K562 (cell line): ENCODE data around the gene REM2. TPM values are rescaled to one million over a fixed set of nuclear protein-coding genes. Genes with fewer than 3 reads are reported as not detected.

Experiments used
- CEBPG ChIP-seq, 3 experiments: fragments of 200-800 bp in 1 of 3; sonication (Bioruptor generic) in 1 of 3; sonication (generic) in 1 of 3; formaldehyde crosslinking in 1 of 3; IDR thresholded peaks in 2 of 3; conservative IDR thresholded peaks in 1 of 3; 2 replicates each; pipeline versions ENCODE4 v1.6.1 to v1.8.0; 2016 to 2022; ENCODE audit warnings: missing compliant biosample characterization in 2 of 3, missing genetic modification characterization in 2 of 3, mild to moderate bottlenecking in 1 of 3, missing genetic modification reagents in 1 of 3
- CXXC5 ChIP-seq: fragments of 250-450 bp; sonication (Bioruptor Pico); IDR thresholded peaks from 2 replicates; pipeline ENCODE4 v1.8.0; 2022; ENCODE audit warnings: inconsistent platforms, mild to moderate bottlenecking, moderate library complexity
- DNMT1 ChIP-seq: fragments of 450-650 bp; IDR thresholded peaks from 2 replicates; pipeline ENCODE4 v1.6.1; 2016; ENCODE audit warnings: antibody characterized with exemption, mild to moderate bottlenecking
- E2F3 ChIP-seq: fragments of 250-450 bp; sonication (Bioruptor Pico); IDR thresholded peaks from 2 replicates; pipeline ENCODE4 v1.4.0; 2020; ENCODE audit warnings: mild to moderate bottlenecking
- ELF2 ChIP-seq: fragments of 250-450 bp; sonication (Bioruptor Pico); IDR thresholded peaks from 2 replicates; pipeline ENCODE4 v1.5.0; 2021; ENCODE audit warnings: mild to moderate bottlenecking
- ERF ChIP-seq: fragments of 450-650 bp; formaldehyde crosslinking; IDR thresholded peaks from 2 replicates; pipeline ENCODE4 v1.4.0; 2020; ENCODE audit warnings: mild to moderate bottlenecking, mixed read lengths
- ESRRA ChIP-seq: fragments of 450-650 bp; IDR thresholded peaks from 2 replicates; pipeline ENCODE4 v1.6.1; 2014; ENCODE audit warnings: low read depth, mild to moderate bottlenecking, moderate library complexity, borderline replicate concordance
- NCOA1 ChIP-seq: fragments of 450-650 bp; IDR thresholded peaks from 2 replicates; pipeline ENCODE4 v1.6.1; 2016; ENCODE audit warnings: low read depth
- NCOA6 ChIP-seq: fragments of 450-650 bp; IDR thresholded peaks from 2 replicates; pipeline ENCODE4 v1.6.1; 2017; ENCODE audit warnings: mild to moderate bottlenecking
- PBX2 ChIP-seq, 2 experiments: IDR thresholded peaks in 1 of 2; conservative IDR thresholded peaks in 1 of 2; 2 replicates each; pipeline ENCODE4 v1.6.1; 2016; ENCODE audit warnings: low read depth in 2 of 2, mild to moderate bottlenecking in 1 of 2, missing compliant biosample characterization in 1 of 2, missing genetic modification characterization in 1 of 2, moderate library complexity in 1 of 2
- RBM39 ChIP-seq: fragments of 200-400 bp; formaldehyde crosslinking; optimal IDR thresholded peaks from 2 replicates; pipeline ENCODE3; 2018; ENCODE audit warnings: low read depth, low read length
- RHOXF2B ChIP-seq: fragments of 250-450 bp; sonication (Bioruptor Pico); conservative IDR thresholded peaks from 2 replicates; pipeline ENCODE4 v1.5.1; 2021
- SFPQ ChIP-seq: fragments of 200-400 bp; formaldehyde crosslinking; IDR thresholded peaks from 2 replicates; pipeline ENCODE4 v1.6.1; 2017; ENCODE audit warnings: mild to moderate bottlenecking, low read depth, low read length, moderate library complexity
- SNRNP70 ChIP-seq: fragments of 200-400 bp; formaldehyde crosslinking; optimal IDR thresholded peaks from 2 replicates; pipeline ENCODE3; 2017; ENCODE audit warnings: low read depth, low read length
- TAF9B ChIP-seq: fragments of 450-650 bp; IDR thresholded peaks from 2 replicates; pipeline ENCODE4 v1.6.1; 2018; ENCODE audit warnings: mild to moderate bottlenecking; ENCODE audit not compliant: partially characterized antibody
- THAP12 ChIP-seq: fragments of 250-450 bp; sonication (Bioruptor Pico); IDR thresholded peaks from 2 replicates; pipeline ENCODE4 v1.9.0; 2021; ENCODE audit warnings: mild to moderate bottlenecking, inconsistent platforms
- WHSC1 ChIP-seq: IDR thresholded peaks from one replicate; pipeline ENCODE4 v1.6.1; 2012; ENCODE audit warnings: low read length, control low read depth, inconsistent platforms
- polyA plus RNA-seq, 8 experiments: library from polyadenylated mRNA; depleted of rRNA in 4 of 8; stranded (reverse) in 5 of 8; unstranded in 3 of 8; fragments of >200 nt; fragmentation: Nextera tagmentation in 2 of 8; fragmentation: Illumina TruSeq in 1 of 8; extraction: Ambion mirVana in 2 of 8; extraction: Trizol in 1 of 8; gene quantifications; 2 replicates each; pipeline versions ENCODE4 v1.2.1 to v1.2.3, GENCODE V29; 2011 to 2014; ENCODE audit warnings: inconsistent platforms in 1 of 8, missing spikeins in 1 of 8
- total RNA-seq, 7 experiments: library from RNA; depleted of rRNA in 6 of 7; stranded (reverse); fragments of >200 nt in 6 of 7; fragmentation: Illumina TruSeq in 2 of 7; extraction: Trizol in 2 of 7; gene quantifications; 2 replicates each; pipeline versions ENCODE4 v1.2.1 to v1.2.3, GENCODE V29; 2011 to 2021; ENCODE audit warnings: low replicate concordance in 1 of 7
- TF ChIP-seq, protein P1 (sequence below): fragments of 450-650 bp; formaldehyde crosslinking; IDR thresholded peaks from 2 replicates; pipeline ENCODE4 v1.4.0; 2020; ENCODE audit warnings: mild to moderate bottlenecking, moderate library complexity

The REM2 gene
- total and polyA plus RNA-seq, 9 of the 15 experiments (the other 6 are each of a cell fraction or from before 2014, with no cell fraction given) = 0.18 to 1.0 (median 0.38) TPM

DNA sequence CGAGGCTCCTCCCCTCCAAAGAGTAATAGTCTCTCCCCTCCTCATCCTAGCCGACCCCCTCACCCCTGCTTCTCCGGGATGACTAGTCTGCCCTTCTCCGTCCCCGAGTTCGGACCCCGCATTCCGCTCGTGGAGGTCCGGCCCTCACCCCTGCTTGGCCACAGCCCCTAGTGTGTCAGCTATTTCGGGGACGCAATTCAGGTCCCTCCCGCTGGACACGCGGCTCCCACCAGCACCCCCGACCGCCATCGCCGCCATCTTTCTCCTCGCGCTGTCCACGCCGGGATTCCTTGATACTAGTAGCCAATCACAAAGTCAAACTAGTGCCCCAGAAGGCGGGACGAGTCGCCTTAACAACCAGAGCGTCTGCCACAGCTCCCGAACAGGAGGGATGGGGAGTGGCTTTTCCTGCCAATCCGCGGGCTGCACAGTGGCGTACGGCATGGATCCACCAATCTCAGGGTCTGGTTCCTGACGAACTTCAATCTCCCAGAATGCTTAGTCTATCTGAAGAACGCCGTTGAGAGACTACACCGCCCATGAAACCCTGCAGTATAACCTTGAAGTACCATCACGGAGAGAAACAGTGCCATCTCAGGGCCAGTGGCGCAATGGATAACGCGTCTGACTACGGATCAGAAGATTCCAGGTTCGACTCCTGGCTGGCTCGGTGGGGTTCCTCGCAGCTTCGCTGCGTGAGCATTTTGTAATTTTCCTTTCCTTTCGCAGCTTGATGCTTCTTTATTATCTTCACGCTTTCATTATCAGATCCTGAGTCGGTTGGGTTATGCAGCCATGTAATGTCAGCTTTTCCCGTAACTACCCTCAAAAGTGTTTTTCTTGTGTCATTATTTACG is 46.3 kb downstream of the REM2 start, which contains the start of gene PRMT5 (continued):
- TF ChIP-seq SFPQ = no peak
- peak; percentile 83 for TF ChIP-seq RBM39
- no peak for TF ChIP-seq PBX2 (CRISPR knock-in tag; IDR thresholded peaks at IDR 0.05; ENCODE audit: low read depth)
- no peak; the same call in 1 of the 2 replicates for TF ChIP-seq PBX2 (tag; conservative IDR thresholded peaks at IDR 0.05; ENCODE audit: low read depth)
- TF ChIP-seq ESRRA = no peak; the same call in 1 of the 2 replicates
- TF ChIP-seq NCOA6 = no peak
- no peak for TF ChIP-seq WHSC1
- TF ChIP-seq RHOXF2B (CRISPR knock-in tag) = 0 out of 2 replicates have a peak, but pooled peaks have one; percentile 64
- no peak for TF ChIP-seq DNMT1
- TF ChIP-seq THAP12 (CRISPR knock-in tag) = peak; percentile 93
- TF ChIP-seq ELF2 (CRISPR knock-in tag) = no peak
- TF ChIP-seq CEBPG (CRISPR knock-in tag; IDR thresholded peaks at IDR 0.05) = peak; percentile 81
- peak; percentile 50 to 69; a peak in 3 of 4 replicates for TF ChIP-seq CEBPG (tag; conservative IDR thresholded peaks at IDR 0.05 in 1 of 2, IDR thresholded peaks at IDR 0.05 in 1 of 2)
- TF ChIP-seq CXXC5 (CRISPR knock-in tag) = peak; percentile 91
- TF ChIP-seq NCOA1 = no peak
- no peak for TF ChIP-seq SNRNP70
- TF ChIP-seq, protein P1, sequence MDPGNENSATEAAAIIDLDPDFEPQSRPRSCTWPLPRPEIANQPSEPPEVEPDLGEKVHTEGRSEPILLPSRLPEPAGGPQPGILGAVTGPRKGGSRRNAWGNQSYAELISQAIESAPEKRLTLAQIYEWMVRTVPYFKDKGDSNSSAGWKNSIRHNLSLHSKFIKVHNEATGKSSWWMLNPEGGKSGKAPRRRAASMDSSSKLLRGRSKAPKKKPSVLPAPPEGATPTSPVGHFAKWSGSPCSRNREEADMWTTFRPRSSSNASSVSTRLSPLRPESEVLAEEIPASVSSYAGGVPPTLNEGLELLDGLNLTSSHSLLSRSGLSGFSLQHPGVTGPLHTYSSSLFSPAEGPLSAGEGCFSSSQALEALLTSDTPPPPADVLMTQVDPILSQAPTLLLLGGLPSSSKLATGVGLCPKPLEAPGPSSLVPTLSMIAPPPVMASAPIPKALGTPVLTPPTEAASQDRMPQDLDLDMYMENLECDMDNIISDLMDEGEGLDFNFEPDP (CRISPR knock-in tag) = peak; percentile 57; the same call in 1 of the 2 replicates
- TF ChIP-seq ERF (CRISPR knock-in tag) = peak; percentile 58; the same call in 1 of the 2 replicates
- peak; percentile 61; the same call in 1 of the 2 replicates for TF ChIP-seq E2F3
- peak; percentile 98 for TF ChIP-seq TAF9B
